ENCODE results near the gene TMEM25.

TMEM25 gene

DNA sequence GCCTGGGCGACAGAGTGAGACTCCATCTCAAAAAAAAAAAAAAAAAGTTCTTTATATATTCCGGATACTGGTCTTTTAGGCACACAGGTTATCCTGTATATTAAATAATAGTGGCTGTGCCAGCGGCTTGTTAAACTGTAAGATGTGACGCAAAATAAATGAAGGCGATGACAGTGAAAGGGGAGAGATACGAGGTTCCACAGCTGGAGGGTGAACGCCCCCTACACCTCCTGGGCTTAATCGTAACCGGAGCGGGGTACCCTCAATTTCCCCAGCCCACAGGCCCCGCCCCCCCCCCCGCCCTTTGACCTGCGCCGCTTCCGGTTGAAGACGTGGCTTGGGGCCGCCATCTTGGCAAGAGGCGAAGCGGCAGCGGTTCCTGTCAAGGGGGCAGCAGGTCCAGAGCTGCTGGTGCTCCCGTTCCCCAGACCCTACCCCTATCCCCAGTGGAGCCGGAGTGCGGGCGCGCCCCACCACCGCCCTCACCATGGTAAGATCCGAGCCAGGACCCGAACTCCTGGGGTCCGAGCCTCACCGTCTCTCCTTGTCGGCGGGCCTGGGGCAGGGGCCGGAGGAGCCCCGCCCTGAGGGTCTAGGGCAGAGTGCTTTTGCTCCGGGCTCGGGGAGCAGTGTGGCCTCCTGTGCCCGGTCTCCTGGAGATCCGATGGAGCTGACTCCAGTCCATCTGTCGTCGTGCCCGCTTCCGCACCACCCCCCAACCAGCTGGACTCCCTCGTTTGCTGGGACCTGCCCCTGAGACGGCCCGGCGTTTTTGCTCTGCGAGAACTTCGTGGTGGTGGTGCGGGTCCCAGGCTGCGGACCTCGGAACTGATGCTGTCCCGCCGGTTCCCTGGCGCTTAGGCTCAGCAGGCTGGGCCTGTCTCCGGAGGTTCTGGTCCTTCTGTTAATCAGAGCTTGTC, 41.3 kb downstream of the TMEM25 start, which contains the start of gene ARCN1 (continued):
- TF ChIP-seq, protein P1, sequence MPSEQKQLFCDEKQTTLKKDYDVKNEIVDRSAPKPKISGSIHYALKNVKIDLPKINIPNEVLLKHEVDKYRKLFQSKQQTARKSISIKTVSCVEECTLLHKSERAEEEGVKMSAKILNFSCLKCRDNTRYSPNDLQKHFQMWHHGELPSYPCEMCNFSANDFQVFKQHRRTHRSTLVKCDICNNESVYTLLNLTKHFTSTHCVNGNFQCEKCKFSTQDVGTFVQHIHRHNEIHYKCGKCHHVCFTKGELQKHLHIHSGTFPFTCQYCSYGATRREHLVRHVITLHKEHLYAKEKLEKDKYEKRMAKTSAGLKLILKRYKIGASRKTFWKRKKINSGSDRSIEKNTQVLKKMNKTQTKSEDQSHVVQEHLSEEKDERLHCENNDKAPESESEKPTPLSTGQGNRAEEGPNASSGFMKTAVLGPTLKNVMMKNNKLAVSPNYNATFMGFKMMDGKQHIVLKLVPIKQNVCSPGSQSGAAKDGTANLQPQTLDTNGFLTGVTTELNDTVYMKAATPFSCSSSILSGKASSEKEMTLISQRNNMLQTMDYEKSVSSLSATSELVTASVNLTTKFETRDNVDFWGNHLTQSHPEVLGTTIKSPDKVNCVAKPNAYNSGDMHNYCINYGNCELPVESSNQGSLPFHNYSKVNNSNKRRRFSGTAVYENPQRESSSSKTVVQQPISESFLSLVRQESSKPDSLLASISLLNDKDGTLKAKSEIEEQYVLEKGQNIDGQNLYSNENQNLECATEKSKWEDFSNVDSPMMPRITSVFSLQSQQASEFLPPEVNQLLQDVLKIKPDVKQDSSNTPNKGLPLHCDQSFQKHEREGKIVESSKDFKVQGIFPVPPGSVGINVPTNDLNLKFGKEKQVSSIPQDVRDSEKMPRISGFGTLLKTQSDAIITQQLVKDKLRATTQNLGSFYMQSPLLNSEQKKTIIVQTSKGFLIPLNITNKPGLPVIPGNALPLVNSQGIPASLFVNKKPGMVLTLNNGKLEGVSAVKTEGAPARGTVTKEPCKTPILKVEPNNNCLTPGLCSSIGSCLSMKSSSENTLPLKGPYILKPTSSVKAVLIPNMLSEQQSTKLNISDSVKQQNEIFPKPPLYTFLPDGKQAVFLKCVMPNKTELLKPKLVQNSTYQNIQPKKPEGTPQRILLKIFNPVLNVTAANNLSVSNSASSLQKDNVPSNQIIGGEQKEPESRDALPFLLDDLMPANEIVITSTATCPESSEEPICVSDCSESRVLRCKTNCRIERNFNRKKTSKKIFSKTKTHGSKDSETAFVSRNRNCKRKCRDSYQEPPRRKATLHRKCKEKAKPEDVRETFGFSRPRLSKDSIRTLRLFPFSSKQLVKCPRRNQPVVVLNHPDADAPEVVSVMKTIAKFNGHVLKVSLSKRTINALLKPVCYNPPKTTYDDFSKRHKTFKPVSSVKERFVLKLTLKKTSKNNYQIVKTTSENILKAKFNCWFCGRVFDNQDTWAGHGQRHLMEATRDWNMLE (tag by site-specific recombination; conservative IDR thresholded peaks at IDR 0.05; ENCODE audit: low read depth): peak; percentile 8; the same call in 1 of the 2 replicates
- TF ChIP-seq ZNF670 (tag by site-specific recombination; IDR thresholded peaks at IDR 0.05; ENCODE audit: low read depth): no peak
- no peak for TF ChIP-seq ZNF155 (tag by site-specific recombination; IDR thresholded peaks at IDR 0.05)
- no peak for TF ChIP-seq KLF10 (tag by site-specific recombination; IDR thresholded peaks at IDR 0.05)
- no peak for TF ChIP-seq SCRT1 (tag by site-specific recombination; IDR thresholded peaks at IDR 0.05; ENCODE audit: borderline replicate concordance)
- TF ChIP-seq ZNF843 (tag by site-specific recombination; IDR thresholded peaks at IDR 0.05): no peak
- TF ChIP-seq, protein P2, sequence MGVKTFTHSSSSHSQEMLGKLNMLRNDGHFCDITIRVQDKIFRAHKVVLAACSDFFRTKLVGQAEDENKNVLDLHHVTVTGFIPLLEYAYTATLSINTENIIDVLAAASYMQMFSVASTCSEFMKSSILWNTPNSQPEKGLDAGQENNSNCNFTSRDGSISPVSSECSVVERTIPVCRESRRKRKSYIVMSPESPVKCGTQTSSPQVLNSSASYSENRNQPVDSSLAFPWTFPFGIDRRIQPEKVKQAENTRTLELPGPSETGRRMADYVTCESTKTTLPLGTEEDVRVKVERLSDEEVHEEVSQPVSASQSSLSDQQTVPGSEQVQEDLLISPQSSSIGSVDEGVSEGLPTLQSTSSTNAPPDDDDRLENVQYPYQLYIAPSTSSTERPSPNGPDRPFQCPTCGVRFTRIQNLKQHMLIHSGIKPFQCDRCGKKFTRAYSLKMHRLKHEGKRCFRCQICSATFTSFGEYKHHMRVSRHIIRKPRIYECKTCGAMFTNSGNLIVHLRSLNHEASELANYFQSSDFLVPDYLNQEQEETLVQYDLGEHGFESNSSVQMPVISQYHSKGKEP (tag by site-specific recombination; IDR thresholded peaks at IDR 0.05): no peak

DNA sequence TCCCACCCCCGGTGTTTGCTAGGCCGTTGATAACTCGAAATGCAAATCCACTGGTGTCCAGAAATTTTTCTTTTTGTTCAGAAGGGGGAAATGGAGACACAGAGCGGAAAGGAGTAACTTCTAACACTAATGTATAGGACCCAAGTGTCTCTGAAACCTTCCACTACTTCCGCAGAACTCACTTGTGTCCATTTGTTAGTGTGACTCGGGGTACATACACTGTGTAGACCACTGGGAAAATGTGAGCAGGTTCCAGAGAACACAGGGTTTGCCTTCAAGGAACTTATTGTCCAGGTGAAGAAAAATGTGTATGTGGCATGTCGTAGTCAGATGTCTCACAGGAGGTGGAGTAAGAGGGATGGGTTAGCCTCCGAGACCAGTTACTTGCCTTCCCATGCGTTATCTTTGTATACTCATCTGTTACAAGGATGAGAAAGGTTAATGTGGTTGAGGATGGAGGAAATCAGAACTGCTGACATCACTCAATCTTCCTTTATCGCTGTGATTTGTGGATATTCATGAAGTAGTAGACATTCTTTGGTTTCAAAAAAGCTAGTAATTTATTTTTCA, 42.1 kb downstream of the TMEM25 start:
- Histone ChIP-seq H3K36me3 (ENCODE audit: control insufficient read depth in 2 of 2, insufficient read depth in 1 of 2, low read length in 2 of 2) (no peaks in the 10 kb centered on the region; a peak in 1 of 3 replicates), H3K4me1 (ENCODE audit: control insufficient read depth, insufficient read depth, low read length) (no peaks in the 10 kb centered on the region), H3K4me3 (ENCODE audit: low read depth, low read length) (peak overlapping the region; percentile 98), H3K9me3 (ENCODE audit: control insufficient read depth, insufficient read depth, low read depth, low read length) (no peaks in the 10 kb centered on the region), H3K27ac (ENCODE audit: extremely low read depth, low read depth, low read length) (peak overlapping the region; percentile 82)
- TF ChIP-seq ZNF335 (tag by site-specific recombination; conservative IDR thresholded peaks at IDR 0.05): peak; percentile 68
- TF ChIP-seq, protein P3, sequence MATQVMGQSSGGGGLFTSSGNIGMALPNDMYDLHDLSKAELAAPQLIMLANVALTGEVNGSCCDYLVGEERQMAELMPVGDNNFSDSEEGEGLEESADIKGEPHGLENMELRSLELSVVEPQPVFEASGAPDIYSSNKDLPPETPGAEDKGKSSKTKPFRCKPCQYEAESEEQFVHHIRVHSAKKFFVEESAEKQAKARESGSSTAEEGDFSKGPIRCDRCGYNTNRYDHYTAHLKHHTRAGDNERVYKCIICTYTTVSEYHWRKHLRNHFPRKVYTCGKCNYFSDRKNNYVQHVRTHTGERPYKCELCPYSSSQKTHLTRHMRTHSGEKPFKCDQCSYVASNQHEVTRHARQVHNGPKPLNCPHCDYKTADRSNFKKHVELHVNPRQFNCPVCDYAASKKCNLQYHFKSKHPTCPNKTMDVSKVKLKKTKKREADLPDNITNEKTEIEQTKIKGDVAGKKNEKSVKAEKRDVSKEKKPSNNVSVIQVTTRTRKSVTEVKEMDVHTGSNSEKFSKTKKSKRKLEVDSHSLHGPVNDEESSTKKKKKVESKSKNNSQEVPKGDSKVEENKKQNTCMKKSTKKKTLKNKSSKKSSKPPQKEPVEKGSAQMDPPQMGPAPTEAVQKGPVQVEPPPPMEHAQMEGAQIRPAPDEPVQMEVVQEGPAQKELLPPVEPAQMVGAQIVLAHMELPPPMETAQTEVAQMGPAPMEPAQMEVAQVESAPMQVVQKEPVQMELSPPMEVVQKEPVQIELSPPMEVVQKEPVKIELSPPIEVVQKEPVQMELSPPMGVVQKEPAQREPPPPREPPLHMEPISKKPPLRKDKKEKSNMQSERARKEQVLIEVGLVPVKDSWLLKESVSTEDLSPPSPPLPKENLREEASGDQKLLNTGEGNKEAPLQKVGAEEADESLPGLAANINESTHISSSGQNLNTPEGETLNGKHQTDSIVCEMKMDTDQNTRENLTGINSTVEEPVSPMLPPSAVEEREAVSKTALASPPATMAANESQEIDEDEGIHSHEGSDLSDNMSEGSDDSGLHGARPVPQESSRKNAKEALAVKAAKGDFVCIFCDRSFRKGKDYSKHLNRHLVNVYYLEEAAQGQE (tag by site-specific recombination; IDR thresholded peaks at IDR 0.05): no peak
- peak; percentile 82 for TF ChIP-seq GFI1B (tag by site-specific recombination; IDR thresholded peaks at IDR 0.05)
- ChIA-PET CTCF (interaction anchor here (0.6 to 2.1 kb wide), 3 partner anchors 15 to 554 kb away, joined by 3 to 8 read pairs (median 3); no protein-coding TSS in a partner anchor), POLR2A (interaction anchor here (1.0 kb wide), 2 partner anchors 39 to 42 kb away, joined by 3 to 4 read pairs; partner anchors contain the start of gene TMEM25)

All from HEK293 (cell line).